HG02588 (cell line): ENCODE data around the gene SAMSN1.

ENCODE experiments used
- ATAC-seq: cut with Tn5 transposase; IDR thresholded peaks from one replicate; pipeline ENCODE4 v1.9.1; 2021; ENCODE audit warnings: mild to moderate bottlenecking, moderate library complexity; ENCODE audit not compliant: unreplicated experiment

SAMSN1 gene

DNA sequence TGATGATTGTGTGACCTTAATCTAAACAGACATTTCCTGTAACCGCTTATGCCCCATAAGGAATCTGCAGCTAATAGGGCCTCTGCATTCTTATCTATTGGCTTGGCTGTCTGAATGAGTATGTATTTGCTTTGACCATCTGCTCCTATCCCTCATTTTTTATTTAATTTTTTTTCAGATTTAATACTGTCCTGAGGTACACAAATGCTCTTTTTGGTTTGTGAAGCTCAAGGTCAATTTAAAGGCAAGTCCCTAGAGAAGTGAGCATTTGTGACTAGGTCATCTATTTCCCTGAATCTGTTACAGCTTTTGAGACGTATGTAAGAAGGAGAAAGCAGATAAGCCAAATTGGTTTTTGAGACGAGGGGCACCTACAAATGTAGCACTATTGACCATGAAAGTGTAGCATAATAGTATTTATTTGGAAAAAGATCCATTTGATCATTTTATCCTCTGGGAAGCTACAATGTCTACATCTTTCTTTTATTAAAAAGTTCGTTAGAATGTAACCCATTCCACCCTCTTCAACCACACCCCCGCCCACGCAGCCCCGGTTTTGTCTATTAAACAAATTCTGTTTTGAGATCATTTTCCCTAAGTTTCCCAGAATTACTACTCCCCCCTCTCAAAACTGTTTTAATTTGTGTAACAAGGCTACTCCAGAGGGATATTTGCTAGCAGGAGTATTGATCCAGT lies 93.9 kb downstream of the SAMSN1 start:
- ATAC-seq = no peak

GRCh38 chr21:14451546-14451945 lies 94.6 kb downstream of the SAMSN1 start:
- ATAC-seq = no peak

DNA sequence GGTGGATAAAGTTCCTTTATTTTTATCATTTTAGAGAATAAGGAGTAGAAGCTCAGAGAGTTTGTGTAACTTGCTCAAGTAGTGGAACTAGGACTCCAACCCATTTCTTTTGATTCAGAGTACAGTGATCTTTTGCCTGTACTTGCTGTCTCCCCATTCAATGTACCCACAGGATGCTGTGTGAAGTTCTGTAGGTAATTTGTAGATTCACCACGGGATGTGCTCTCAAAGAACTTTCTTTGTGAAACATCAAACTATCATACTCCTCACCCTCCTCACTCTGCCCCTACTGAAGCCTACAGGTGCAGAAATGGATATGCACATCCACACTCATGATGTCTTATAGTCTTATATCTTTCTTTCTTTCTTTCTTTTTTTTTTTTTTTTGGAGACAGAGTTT lies 97.3 kb downstream of the SAMSN1 start:
- ATAC-seq = no peak

GRCh38 chr21:14438211-14438610 lies 107.9 kb downstream of the SAMSN1 start:
- ATAC-seq = no peak

GRCh38 chr21:14435423-14435822 lies 110.7 kb downstream of the SAMSN1 start:
- no peak for ATAC-seq
